Prostate gland (tissue), 2 donors: ENCODE results near the gene RABAC1.

ENCODE experiments used
- POLR2A ChIP-seq: fragments of 450-650 bp; IDR thresholded peaks from one replicate; pipeline ENCODE4 v1.6.1; 2016; ENCODE audit warnings: antibody characterized with exemption, mild to moderate bottlenecking
- POLR2AphosphoS5 ChIP-seq: sonication (generic); formaldehyde crosslinking; IDR thresholded peaks from one replicate; pipeline ENCODE4 v1.6.1; 2017; ENCODE audit warnings: antibody characterized with exemption
- TF ChIP-seq, protein P1 (sequence below), 4 experiments: fragments of 200-600 bp in 2 of 4; fragments of 450-650 bp in 2 of 4; sonication (generic) in 2 of 4; IDR thresholded peaks; 1 replicate in 3 of 4; 2 replicates in 1 of 4; pipeline ENCODE4 v1.5.1; 2016 to 2019; ENCODE audit warnings: antibody characterized with exemption in 4 of 4, mild to moderate bottlenecking in 2 of 4, moderate library complexity in 2 of 4

DNA sequence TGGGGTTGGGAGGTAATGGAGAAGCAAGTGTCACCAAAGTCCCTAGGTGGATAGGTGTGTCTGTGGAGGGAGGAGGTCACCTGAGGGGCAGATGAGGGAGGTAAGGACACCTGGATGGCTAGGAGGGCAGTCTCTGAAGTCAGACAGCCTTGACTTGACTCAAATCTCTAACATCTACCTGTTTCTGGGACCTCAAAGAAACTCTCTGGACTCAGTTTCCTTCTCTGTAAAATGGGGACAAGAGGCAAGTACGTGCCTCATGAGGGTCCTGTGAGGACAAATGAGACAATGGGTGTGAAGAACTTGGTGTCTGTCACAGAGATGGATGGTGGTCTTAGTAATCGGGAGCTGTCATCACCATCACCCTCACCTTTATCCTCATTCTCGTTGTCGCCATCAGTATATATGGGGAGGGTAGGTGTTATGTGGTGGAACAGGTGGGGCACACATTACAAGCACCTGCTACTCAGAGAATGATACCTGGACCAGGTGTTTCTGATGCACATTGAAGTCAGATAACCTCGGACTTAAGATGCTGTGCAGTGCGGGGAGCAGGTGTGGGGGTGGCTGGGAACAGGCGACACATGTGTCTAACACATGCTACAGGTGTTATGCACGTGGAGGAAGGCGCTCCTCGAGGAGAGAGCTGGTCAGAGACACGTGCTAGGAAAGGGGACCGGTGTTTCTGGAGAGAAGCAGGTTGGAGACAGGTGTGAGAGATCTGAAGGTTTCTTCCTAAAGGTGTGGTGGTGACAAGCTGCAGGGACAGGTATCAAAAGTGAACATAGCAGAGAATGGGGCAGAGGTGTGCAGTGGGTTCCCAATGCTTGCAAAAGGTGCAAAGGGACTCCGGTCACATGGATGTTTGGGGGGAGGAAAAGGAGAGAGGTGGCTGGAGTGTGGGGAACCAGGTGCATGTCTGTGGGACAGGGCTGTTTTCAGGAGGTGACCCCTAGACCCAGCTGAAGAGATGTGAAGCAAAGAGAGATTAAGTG, 34.7 kb downstream of the RABAC1 start:
- TF ChIP-seq, protein P1, sequence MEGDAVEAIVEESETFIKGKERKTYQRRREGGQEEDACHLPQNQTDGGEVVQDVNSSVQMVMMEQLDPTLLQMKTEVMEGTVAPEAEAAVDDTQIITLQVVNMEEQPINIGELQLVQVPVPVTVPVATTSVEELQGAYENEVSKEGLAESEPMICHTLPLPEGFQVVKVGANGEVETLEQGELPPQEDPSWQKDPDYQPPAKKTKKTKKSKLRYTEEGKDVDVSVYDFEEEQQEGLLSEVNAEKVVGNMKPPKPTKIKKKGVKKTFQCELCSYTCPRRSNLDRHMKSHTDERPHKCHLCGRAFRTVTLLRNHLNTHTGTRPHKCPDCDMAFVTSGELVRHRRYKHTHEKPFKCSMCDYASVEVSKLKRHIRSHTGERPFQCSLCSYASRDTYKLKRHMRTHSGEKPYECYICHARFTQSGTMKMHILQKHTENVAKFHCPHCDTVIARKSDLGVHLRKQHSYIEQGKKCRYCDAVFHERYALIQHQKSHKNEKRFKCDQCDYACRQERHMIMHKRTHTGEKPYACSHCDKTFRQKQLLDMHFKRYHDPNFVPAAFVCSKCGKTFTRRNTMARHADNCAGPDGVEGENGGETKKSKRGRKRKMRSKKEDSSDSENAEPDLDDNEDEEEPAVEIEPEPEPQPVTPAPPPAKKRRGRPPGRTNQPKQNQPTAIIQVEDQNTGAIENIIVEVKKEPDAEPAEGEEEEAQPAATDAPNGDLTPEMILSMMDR (IDR thresholded peaks at IDR 0.05) = no peak
- no peak for TF ChIP-seq POLR2A
- no peak for TF ChIP-seq POLR2AphosphoS5
